Fibroblast of peridontal ligament (primary cell): Measurements from ENCODE around the gene KIAA1671.
A peak's percentile ranks its signal among the peaks of the same experiment; 100 is the strongest.

Experiments
- DNase-seq: peaks from one replicate; pipeline ENCODE4 v3.0.0-alpha.2; 2010; ENCODE audit errors: extremely low read depth

KIAA1671 gene

DNA sequence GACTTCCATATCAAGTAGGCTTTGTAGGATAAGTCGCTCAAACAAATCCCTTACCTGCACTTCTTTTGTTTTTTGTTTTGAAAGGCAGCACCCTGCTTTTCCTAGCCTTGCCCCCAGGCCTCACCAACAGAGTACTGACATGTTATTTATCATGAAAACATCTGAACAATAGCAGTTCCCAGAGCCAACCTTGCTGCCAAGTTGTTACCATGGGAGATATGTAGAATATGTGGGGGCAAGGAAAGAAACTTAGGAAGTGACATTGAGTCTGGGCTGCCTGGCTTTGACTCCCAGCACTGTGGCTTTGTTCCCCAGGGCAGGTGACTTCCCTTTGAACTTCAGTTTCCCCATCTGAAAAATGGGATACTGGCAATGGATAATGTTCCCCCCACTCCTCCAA is 193.8 kb downstream of the KIAA1671 start:
- DNase-seq = no peak

DNA sequence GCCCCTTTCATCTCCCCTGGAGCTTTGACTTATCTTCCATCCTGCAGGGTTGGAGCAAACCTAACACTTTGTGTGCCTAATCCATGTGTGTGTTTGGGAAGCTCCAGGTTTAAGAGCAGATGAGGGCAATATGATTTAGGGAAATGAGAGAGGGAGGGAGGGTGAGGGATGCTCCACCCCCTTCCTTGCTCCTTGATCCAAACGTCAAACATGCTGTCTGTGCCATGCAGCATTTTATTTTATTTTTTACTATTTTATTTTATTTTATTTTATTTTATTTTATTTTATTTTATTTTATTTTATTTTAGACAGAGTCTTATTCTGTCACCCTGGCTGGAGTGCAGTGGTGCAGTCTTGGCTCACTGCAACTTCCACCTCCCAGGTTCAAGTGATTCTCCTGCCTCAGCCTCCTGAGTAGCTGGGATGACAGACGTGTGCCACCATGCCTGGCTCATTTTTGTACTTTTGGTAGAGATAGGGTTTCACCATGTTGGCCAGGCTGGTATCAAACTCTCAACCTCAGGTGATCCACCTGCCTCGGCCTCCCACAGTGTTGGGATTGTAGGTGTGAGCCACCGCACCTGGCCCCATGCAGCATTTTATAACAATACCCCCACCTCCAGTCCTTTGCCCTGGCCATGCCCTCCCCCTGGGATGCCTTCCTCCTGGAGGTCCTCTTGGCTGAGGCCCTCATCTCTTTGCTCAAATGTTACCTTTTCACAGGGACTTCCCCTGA is 194.6 kb downstream of the KIAA1671 start:
- no peak for DNase-seq

DNA sequence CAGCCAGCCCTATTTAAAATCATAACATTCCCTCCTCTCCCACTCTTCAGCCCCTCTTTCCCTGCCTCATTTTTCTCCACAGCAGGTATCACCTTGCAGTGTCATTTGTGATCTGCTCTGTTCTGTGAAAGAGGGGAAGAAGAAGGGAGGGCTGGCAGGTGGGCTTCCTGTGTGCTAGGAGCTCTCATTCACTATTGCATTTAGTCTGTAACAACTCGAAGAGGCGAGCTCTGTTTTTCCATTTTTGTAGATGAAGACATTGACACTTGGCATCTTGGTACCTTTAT is 195.1 kb downstream of the KIAA1671 start:
- DNase-seq = no peak

DNA sequence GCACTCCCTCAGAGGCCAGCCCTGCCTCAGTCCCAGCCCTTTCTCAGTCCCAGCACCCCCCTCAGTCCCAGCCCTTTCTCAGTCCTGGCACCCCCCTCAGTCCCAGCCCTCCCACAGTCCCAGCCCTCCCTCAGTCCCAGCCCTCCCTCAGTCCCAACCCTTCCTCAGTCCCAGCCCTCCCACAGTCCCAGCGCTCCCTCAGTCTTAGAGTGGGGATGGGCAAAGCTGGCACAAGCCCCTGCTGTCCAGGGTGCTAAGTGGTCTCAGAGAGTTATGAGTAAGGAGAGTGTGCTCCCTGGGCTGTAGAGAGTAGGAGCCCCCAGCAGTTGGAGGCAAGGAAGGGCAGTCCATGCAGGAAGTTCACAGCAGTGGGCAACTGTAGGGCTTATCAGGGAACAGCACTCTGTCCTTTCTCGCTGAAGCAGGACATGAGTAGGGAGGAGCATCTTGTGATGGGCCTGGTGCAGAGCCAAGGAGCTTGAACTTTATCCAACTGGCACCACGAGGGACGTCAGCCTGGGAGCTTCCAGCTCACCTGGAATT is 195.7 kb downstream of the KIAA1671 start:
- DNase-seq = no peak

DNA sequence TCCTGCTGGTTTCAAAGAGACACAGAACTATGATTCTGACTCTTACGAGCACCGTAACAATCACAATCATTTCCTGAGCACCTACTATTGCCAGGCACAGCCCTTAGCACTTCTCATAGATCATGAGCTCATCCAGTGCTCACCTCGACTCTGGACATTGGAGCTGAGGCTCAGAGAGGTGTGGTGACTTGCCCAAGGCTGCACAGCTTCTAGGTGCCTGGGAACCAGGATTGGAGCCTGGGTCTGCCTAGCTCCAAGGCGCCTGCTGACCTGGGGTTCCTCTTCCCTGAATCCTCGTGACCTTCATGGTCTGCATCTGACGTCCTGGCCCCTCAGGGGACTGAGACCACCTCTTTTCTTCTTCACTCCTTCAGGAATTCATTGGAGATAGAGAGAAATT is 196.5 kb downstream of the KIAA1671 start:
- no peak for DNase-seq

DNA sequence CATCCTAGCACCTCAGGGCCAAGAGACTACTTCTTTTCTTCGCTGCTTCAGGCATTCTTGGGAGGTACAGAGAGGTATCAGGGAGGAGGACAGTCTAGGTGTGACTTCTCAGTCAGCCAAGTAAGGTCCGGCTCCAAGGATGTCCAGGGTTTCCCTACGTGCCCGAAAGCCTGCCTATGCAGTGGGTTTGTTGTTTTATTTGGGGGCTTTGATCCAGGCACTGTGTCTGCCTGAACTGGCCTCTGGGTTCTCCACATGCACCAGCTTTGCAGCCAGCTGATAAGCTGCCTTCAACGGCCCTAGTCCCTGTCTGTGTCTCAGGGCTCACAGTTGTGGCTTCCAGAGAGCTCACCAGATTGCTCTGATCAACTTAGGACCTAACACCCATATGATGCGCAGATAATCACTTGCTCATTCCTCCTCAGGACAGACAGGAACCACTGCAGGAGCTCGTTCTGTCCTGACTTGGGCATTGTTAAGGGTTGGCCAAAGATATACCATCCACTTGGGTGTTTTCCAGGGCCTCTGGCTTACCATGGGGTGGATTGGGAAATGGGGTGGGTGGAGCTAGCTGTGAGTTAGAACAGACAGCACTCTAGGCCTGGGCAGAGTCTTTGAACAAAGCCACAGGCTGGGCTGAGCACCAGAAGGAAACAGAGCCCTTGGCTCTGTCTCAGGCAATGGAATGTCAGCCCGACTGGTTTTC is 201.6 kb downstream of the KIAA1671 start:
- DNase-seq = peak; percentile 51

DNA sequence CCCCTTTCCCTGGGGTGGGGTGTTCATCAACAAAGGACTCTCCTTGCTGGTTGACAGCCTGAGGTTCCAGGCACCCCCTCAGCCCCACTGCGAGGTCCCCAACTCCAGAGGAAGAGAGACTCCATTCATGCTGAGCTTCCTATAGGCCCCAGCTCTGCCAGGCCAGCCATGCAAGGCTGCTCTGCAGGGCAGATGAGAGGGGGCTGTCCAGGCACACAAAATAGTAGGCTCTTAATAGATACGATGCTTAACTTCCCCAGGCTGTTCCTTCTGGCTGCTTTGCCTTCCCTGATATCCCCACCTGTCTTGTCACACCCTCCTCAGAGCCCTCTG is 202.1 kb downstream of the KIAA1671 start:
- no peak for DNase-seq

DNA sequence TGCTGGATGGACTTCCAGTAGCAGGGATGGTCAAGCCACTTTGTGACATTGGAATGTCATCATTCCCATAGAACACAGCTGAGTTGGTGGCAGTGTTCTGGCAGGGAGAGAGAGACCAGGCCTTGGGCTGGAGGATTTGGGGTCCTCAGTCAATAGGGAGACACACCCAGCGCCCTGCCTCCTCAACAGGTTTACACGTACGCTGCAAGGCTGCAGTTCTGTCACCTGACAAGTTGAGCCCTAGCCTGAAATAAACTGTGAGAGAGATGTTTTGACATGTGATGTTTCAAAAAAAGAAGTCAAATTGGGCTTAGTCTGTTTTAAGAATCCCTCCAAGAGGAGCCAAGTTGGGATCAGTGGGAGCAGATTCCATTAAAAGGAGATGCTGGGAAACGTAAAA is 204.2 kb downstream of the KIAA1671 start:
- DNase-seq = no peak

DNA sequence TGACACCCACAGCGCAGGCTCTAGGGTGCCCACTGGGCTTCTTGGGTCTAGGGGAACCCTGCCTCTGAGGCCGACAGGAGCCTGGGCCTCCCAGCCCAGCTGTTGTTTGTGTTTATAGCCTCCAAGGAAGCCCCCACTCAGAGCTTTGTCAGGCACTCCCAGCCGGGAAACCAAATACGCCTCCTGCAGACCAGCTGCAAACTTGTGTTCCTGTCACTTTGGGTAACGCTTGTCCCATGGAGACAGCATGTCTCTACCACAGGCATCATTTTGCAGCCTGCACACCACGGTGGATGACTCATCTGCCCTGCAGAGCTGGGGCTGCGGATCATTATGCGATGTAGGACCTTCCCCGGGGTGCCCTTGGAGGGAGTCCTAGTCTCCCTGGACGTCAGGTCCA is 206.5 kb downstream of the KIAA1671 start:
- no peak for DNase-seq

DNA sequence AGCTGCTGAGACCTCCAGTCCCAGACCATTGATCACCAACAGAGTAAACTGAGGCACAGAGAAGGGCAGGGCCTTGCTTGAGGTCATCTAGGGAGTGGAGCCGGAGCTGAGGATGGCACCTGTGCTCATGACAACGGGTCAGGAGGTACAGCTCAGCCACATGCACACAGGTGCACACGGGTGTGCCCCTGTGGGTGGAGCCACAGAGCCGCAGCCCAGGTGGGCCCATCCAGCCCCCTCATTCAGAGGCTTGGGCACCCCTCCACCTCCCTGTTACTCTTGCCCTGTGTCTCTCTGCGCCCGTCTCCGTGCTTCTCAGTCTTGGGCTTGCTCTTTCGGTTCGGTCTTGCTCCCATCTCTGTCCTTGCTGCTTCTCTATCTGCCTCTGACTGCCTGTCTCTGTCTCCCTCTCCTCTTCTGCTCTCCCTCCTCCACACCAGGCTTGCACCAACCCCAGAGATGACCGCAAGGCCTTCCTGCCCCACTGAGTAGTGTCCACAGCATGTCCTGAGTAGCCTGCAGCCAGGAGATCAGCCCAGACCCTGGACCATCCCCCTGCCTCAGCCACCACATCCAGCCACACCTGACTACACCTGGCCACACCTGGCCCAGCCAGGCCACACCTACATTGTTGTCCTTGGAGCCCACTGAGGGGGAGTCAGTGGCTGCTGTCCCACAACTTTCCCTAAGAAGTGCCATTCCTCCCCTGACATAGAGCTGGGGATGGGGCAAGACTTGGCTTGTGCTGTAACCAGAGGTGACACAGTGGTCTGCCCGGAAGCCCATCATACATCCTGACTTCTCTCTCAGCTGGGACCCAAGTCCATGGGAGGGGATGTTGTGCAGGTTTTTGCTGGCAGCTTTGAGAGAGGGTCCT is 207.8 kb downstream of the KIAA1671 start:
- DNase-seq = no peak

DNA sequence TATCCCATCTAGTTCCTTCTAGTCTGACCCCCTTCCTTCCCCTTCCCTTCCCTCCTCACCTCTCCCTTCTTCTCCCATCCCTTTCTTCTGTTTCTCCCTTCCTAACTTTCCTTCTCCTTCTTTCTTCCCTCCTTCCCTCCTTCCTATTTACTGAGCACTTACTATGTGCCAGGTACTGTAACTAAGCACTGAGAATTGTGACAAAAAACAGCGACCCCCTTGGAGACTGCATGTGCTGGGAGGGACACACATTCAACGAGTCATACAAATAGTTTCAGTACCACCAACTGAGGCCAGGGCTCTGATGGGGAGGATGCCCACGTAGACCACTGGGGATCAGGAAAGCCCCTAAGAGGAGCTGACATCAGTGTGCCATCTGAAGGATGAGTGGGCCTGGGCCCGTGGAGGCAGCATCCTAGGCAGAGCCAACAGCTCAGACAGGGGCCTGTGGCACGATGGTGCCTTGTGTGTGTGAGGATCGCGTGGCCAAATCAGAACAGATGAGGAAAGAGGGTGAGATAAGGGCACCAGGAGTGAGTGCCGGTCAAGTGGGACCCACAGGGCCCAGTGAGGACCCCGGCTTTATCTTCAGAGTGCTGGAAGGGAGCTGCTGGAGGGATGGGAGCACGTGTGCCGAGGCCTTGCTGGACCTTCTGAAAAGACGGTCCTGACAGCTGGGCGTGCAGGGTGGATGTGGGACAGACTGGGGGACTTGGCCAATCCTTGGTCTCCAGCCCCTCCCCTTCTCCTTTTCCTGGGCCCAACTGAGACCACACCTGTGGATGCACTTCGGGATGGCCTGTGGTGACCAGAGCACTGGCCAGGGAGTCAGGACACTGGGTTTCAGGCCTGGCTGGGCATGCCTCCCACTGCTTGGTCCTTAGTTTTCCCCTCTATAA is 208.8 kb downstream of the KIAA1671 start:
- no peak for DNase-seq

DNA sequence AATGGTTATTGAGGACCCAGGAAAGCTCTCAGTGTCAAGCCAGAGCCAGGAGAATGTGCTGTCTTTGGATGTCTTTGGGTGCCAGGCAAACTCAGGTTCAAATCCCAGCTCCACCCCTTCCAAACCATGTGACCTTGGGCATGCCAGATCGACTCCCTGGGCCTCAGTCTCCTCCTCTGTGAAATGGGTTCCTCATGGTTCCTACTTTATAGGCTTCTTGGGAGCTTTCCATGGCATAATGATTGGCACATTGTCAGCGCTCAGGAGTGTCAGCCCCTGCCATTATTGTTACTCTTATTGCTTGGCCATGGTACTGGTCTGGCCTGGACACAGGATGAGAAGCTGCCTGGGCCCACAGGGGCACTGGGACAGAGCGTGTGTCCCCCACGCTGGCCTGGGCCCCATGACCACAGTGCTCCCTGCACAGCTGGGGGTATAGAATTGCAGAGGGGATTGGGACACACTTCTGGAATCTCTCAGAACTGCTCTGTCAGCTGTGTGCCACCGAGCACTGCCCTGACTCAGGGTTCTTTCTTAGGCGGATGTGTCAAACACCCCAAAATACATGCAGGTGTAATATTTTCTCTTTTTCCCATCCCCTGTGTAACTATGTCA is 209.5 kb downstream of the KIAA1671 start:
- no peak for DNase-seq

DNA sequence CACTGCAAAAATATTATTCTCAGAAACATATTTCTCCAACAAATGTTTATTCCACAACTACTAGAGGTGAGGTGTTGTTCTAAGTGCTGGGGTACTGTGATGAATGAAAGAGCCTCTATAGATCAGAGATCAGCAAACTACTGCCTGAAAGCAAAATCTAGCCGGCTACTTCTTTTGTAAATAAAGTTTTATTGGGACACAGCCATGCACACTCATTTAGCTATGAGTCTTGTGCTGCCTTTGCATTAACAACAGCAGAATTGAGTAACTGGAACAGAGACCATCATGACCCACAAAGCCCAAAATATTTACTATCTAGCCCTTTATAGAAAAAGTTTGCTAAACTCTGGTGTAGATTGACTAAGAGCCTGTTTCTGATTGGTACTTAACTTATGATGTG is 210.0 kb downstream of the KIAA1671 start:
- no peak for DNase-seq

DNA sequence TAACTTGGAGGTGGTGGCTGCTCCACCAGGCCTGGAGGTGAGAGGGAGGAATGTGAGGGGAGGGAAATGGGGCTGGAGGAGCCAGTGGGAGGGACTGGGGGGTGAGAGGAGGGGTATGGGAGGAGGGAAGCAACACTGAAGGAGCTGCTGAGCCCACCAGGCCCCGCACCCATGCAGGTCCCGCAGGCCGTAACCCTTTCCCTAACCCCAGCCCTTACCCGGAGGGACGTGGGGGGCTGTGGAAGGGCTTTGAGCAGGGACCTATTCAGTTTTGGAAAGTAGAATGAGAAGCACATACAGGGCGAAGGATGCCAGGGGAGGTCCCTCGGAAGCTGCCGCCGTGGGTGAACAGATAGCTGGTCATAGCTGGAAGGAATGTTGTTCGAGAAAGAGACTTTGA is 213.3 kb downstream of the KIAA1671 start:
- DNase-seq = no peak

DNA sequence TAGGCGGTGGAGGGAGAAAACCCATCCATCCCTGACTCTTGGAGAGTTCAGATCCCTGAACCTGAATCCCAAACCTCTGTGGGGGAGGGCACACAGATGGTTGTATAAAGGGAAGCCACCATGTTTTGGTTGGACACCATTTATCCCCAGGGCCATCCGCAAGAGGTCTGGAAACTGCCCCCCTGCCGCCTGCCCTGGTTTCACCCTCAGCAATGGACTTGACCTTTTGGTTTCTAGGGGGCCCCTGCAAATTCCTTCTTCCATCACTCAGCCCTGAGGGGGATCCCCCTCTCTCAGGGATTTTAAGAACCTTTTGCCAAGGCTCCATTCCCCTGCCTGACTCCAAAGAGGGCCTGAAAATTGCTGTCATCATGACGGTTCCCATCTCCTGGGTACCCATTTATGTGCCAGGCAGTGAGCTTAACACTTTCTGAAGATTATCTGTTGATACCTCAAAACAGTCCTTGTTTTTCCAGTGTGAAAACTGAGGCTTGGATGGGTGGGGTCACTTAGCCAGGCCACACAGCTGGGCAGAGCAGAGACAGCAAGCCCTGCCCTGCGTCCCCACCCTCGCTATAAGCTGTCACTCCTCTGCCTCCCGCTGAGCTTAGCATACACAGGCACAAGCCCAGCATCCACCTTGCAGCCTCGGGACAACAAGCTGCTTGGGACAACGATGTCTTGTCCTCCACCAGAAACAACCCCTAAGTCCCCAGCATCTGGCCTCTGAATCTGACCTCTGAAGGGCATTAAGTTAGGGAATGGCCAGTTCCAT is 213.9 kb downstream of the KIAA1671 start:
- no peak for DNase-seq

DNA sequence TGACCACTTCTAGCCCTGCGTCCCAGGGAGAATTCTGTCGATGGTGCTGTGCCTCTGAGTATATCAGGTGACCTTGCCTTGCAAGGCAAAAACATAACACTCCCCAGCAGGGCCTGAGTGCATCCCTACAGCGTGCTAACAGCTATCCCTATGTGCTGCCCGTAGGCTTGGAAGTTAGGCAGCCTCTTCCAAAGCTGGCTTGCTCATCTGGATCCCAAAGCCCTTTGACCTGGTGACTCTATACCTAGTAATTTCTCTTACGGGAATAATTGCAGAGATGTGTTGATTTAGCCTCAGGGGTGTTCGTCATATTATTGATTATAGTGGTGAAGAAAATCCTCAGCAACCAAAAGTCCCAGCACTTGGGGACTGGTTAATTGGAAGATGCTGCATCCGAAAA is 214.6 kb downstream of the KIAA1671 start:
- DNase-seq = no peak

DNA sequence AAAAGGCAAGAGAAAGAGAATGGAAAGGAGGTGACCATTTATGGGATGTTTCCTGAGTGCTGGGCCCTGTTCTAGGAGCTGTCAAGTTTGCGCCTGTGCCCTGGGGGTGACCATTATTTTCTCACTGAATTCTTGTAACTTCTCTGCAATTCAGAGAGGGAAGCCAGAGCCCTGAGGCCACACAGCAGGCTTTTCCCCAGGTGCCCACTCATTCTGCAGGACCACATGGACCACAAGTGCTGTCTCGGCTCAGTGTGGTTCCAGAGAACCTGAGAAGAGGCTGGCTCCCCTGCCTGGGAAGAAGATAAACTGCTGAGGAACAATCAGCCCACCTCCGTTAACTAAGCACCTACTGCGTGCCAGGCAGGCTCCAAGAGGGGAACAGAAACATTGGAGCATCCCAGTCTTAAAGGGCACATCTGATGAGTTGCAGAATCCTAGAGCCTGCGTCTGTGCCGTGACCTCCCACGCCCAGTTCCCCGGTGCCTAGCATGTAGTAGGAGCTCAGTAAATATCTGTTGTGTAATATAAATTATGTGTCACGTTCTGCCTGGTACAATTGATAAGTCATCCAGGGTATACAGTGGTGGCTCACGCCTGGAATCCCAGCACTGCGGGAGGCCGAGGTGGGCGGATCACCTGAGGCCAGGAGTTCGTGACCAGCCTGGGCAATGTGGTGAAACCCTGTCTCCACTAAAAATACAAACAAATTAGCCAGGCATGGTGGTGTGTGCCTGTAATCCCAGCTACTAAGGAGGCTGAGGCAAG is 215.5 kb downstream of the KIAA1671 start:
- no peak for DNase-seq

DNA sequence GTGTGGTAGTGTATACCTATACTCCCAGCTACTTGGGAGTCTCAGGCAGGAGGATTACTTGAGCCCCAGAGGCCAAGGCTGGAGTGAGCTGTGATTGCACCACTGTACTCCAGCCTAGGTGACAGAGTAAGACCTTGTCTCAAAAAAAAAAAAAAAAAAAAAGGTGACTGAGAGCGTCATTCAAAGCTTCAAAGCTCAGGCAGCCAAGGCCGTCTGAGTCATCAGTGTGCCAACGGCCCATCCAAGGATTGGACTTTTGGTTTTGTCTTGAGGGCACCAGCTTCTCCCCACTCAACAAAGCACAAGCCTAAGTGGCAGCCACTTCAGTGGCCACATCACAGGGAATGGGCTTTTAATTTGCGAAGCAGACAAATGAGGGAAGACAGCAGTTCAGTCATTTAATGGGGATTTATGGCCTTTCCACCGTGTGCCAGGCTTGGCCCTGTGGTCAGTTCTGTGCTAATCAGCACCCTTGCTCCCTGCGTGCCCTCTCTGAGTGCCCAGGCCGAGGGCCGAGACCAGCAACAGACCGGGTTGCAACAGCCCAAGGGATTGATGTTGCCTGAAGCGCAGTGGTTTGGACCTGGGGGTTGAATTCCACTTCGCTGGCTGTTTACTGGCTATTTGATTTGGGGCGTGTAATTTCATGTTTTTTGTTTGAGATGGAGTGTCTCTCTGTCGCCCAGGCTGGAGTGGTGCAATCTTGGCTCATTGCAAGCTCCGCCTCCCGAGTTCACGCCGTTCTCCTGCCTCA is 216.9 kb downstream of the KIAA1671 start:
- no peak for DNase-seq

DNA sequence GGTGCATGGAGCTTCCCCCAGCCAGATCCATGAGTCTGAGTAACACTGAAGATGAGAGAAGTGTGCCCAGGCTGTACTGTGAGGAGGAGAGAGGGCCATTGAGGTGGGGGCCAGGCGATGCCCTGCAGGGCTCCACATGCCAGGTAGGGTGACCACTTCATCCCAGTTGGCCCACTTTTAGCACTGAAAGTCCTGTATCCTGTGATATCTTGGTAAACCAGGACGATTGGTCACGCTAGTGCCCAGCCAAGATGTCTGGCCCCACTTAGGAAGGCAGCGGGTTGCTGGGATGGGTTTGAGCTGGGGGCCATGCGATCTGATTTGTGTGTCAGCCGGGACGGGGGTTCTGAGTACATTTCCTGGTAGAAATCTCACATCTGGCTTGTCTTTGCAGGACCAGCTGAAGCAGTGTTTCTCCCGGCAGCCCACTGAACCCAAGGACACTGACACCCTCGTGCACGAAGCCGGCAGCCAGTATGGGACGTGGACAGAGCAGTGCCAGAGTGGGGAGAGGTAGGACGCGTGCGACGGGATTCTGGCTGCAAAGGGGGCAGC is 218.0 kb downstream of the KIAA1671 start:
- DNase-seq = no peak
